WI38 (cell line): ENCODE measurements around the gene RTN4RL1.

ENCODE experiments used
- H3K4me3 ChIP-seq: 2 replicates; pipeline ENCODE4 v1.5.1; 2011; ENCODE audit warnings: low read depth, mild to moderate bottlenecking, control low read depth, low read length
- TF ChIP-seq, protein P1 (sequence below): IDR thresholded peaks from 2 replicates; pipeline ENCODE4 v1.5.1; 2012; ENCODE audit warnings: low read depth, mild to moderate bottlenecking, control low read depth, low read length

Gene RTN4RL1, protein sequence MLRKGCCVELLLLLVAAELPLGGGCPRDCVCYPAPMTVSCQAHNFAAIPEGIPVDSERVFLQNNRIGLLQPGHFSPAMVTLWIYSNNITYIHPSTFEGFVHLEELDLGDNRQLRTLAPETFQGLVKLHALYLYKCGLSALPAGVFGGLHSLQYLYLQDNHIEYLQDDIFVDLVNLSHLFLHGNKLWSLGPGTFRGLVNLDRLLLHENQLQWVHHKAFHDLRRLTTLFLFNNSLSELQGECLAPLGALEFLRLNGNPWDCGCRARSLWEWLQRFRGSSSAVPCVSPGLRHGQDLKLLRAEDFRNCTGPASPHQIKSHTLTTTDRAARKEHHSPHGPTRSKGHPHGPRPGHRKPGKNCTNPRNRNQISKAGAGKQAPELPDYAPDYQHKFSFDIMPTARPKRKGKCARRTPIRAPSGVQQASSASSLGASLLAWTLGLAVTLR

DNA sequence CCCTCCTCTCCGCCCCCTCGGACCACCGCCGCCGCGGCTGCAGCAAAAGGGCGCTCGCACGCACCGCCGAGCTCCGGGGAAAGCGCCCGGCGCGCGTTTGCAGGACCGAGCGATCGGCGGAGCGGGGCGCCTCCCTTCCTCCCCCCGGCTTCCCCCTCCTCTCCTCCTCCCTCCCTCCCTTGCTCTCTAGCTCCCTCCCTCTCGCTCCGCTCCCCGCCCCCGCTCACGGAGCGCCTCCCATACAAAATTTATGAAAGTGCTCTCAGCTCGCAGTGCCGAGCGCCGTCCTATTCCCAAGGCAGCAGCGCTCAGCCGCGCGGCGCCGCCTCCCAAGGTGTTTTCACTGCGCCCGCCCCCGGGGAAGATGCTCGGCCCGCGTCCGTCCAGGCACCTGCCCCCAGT, at the start of gene RTN4RL1:
Gene RTN4RL1 (minus strand): TSS at position 115 of the 402 bp plus-strand sequence. CDS start 469 bp downstream, outside the sequence.
- peak within 1 kb of the TSS; percentile 42 for H3K4me3 ChIP-seq
- TF ChIP-seq, protein P1, sequence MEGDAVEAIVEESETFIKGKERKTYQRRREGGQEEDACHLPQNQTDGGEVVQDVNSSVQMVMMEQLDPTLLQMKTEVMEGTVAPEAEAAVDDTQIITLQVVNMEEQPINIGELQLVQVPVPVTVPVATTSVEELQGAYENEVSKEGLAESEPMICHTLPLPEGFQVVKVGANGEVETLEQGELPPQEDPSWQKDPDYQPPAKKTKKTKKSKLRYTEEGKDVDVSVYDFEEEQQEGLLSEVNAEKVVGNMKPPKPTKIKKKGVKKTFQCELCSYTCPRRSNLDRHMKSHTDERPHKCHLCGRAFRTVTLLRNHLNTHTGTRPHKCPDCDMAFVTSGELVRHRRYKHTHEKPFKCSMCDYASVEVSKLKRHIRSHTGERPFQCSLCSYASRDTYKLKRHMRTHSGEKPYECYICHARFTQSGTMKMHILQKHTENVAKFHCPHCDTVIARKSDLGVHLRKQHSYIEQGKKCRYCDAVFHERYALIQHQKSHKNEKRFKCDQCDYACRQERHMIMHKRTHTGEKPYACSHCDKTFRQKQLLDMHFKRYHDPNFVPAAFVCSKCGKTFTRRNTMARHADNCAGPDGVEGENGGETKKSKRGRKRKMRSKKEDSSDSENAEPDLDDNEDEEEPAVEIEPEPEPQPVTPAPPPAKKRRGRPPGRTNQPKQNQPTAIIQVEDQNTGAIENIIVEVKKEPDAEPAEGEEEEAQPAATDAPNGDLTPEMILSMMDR: no peak

DNA sequence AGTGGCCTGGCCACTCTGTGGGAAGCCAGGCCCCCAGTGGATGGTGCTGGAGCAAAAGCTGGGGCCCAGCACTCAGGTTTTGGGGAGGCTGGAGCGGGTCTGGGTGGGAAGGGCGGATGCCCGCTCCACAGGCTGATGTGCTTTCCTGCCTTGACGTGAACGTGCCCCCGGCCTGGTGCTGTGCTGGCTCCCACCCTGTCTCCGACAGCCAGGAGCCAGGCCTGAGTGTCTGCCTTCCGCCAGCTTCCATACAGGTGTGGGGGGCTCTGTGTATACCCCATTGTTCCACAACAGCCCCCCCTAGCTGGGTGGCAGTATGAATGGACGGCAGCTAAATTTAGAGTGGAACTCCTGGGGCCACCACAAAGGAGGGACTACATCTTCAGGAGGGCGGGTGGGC, 49.8 kb upstream of the RTN4RL1 start:
- no peak overlapping the region for H3K4me3 ChIP-seq
- TF ChIP-seq, protein P1: no peak

DNA sequence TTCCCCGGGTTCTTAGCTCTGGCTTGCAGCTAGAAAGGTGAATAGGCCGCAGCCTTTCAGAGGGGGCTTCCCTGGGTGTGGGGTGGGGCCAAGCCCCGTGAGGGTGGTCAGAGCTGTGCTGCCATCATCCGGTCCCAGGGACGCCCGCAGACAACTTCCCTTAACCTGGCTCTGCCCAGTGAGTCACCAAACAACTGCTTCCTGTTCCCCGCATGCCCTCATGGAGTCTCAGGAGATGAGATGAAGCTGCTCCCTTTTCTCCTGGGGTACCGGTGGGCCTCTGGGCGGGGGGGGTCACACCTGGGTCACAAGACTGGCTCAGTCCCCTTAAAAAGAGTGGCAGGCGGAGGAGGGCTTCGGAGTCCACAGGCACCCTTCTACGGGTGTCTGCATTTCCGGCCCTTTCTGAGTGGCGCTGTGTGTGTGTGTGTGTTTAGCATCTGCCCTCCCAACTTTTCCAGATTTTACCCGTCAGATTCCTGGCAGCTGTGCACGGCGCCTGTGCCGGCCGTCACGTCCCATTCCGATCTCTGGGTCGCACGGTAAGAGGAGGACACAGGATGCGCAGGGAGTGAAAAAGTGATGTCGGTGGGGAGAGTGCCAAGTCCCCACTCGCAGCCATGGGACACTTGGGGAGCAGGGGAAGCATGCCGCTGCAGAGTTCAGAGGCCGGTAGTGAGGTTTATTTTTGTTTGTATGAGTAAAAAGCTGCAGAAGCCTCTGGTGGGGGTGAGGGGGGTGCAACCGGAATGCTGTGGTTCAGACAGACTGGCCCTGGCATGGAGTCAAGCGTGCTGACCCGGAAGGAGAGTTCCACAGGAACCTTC, 46.5 kb upstream of the RTN4RL1 start:
- H3K4me3 ChIP-seq: no peak overlapping the region
- TF ChIP-seq, protein P1: no peak

DNA sequence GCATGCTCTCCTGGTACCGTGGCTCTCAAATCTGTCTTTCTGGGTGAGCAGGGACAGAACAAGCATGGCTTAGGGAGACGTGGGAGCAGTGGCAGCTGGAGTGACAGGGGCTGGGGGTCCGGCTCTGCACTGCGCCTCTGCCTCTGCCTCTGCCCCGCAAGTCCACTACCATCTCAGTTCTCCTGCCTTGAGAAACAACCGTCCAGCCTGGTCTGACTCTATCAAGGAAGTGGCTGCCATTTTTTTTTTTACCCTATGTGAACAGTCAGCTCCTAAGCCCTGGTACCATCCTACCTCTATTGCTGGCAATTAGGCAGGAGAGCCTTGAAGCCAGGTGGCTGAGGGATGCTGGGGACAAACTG, 45.9 kb upstream of the RTN4RL1 start:
- TF ChIP-seq, protein P1: no peak
- H3K4me3 ChIP-seq: no peak overlapping the region

DNA sequence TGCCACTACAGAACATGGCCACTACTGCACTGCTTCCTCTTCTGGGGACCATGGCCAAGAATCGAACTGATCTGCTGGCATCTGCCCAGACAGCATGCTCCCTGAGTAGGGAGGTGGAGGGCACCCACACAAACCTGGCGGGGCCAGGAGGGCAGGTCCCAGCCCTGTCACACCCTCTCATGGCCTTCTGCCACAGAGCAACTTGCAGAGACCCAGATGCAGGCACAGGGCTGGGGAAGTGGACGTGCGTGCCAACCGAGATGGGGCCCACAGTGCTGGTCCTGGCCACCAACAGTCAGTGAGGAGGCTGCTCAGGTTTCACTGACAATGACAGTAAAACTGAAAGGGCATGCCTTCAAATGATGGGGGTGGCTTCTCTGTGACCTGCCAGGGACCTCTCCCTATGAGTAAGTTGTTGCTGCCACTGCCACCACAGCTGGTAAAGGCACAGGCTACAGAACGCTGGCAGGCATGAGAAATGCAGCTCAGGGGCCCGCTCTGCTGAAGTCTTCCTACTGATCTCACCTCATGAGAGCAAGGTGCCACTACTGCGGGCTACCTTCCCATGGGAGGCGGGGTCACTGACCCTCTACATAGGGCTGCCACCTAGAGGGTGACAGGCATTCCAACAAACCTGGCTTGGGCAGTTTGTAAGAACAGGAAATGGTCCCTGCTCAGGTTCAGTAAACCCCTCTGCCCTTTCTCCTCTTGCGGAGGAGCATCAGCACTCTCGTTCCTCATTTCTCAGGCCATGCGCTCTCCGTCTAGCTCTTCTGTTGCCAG, 45.3 kb upstream of the RTN4RL1 start:
- TF ChIP-seq, protein P1: no peak
- H3K4me3 ChIP-seq: no peak overlapping the region

DNA sequence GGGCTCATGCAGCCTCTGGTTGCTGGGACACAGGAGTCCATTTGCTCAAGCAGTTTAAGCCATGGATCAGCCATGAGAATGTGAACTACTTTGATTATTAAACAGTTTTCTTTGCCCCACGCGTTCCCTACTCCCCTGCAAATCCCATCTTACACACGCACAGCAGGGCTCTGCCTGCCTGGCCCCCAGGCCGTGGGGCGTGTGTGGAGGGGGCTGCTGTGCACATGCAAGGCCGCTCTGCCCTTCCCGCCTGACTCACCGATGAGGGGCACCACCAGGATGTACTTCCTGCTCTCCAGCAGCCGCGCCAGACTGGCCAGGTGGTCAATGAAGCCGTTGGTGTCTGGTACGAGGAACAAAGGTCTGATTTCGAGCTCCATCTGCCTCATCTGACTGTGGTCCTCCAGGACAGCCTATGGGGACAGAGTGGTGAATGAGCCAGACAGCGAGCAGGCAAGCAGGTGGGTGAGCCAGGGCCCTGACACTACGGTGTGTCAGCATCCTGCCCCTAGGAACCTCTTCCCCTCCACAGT, 43.5 kb upstream of the RTN4RL1 start:
- TF ChIP-seq, protein P1: no peak
- no peak overlapping the region for H3K4me3 ChIP-seq
